ENCODE results near the gene TMEM236.
"Not testable (repeated sequence)": the region's sequence is repeated elsewhere in the genome, so short reads cannot be mapped to it uniquely, and the experiment has no call there.

GRCh38 chr10:17722317-17723014 lies 29.5 kb upstream of the TMEM236 start:
- not testable (repeated sequence) for TF ChIP-seq CTCF, POLR2A (IDR thresholded peaks at IDR 0.05)

All from lower leg skin (tissue), 3 donors.